ENCODE measurements around the gene RAPGEF5.
A peak's percentile ranks its signal among the peaks of the same experiment; 100 is the strongest.

RAPGEF5 gene

GRCh38 chr7:22153432-22154142 lies 203.4 kb downstream of the RAPGEF5 start:
- Histone ChIP-seq H3K27me3 (ENCODE audit: control insufficient read depth, insufficient read depth, low read length, poor library complexity, severe bottlenecking) (no peaks in the 10 kb centered on the region), H3K27ac (ENCODE audit: insufficient read depth, low read depth, low read length, poor library complexity, severe bottlenecking) (peak overlapping the region; percentile 87), H3K9me3 (ENCODE audit: control insufficient read depth, low read length) (no peaks in the 10 kb centered on the region), H3K4me1 (ENCODE audit: control insufficient read depth, insufficient read depth, low read length) (peaks cover 32% of the 10 kb centered on the region), H3K36me3 (ENCODE audit: control insufficient read depth, insufficient read depth, low read length) (no peaks in the 10 kb centered on the region), H3K4me3 (ENCODE audit: insufficient read depth, low read depth, low read length) (no peak overlapping the region)
- WGBS, 2 experiments, result 41 to 45% methylated on average over 7 to 8 of the region's 8 CpGs

- Histone ChIP-seq H3K27ac (ENCODE audit: insufficient read depth, low read depth, low read length, poor library complexity, severe bottlenecking) (peak overlapping the region; percentile 44), H3K9me3 (ENCODE audit: control insufficient read depth, low read length) (no peaks in the 10 kb centered on the region), H3K4me1 (ENCODE audit: control insufficient read depth, insufficient read depth, low read length) (peaks cover 32% of the 10 kb centered on the region), H3K4me3 (ENCODE audit: insufficient read depth, low read depth, low read length) (no peak overlapping the region), H3K36me3 (ENCODE audit: control insufficient read depth, insufficient read depth, low read length) (no peaks in the 10 kb centered on the region), H3K27me3 (ENCODE audit: control insufficient read depth, insufficient read depth, low read length, poor library complexity, severe bottlenecking) (no peaks in the 10 kb centered on the region)
- 80 to 81% methylated on average over 3 of the region's 3 CpGs for WGBS, 2 experiments
These were observed 204.3 kb downstream of the RAPGEF5 start for GRCh38 chr7:22152690-22153089.

- Histone ChIP-seq H3K27me3 (ENCODE audit: control insufficient read depth, insufficient read depth, low read length, poor library complexity, severe bottlenecking) (no peaks in the 10 kb centered on the region), H3K4me1 (ENCODE audit: control insufficient read depth, insufficient read depth, low read length) (peaks cover 32% of the 10 kb centered on the region), H3K36me3 (ENCODE audit: control insufficient read depth, insufficient read depth, low read length) (no peaks in the 10 kb centered on the region), H3K27ac (ENCODE audit: insufficient read depth, low read depth, low read length, poor library complexity, severe bottlenecking) (no peak overlapping the region), H3K9me3 (ENCODE audit: control insufficient read depth, low read length) (no peaks in the 10 kb centered on the region), H3K4me3 (ENCODE audit: insufficient read depth, low read depth, low read length) (no peak overlapping the region)
- WGBS, 2 experiments, result 90 to 100% methylated on average over 1 to 2 of the region's 2 CpGs
These were observed 205.1 kb downstream of the RAPGEF5 start for GRCh38 chr7:22151901-22152300.

GRCh38 chr7:22150221-22150620 lies 206.7 kb downstream of the RAPGEF5 start:
- peaks cover 25% of the 10 kb centered on the region for H3K4me1 ChIP-seq (ENCODE audit: control insufficient read depth, insufficient read depth, low read length)
- 95% methylated on average over 5 of the region's 5 CpGs for whole genome bisulfite sequencing, 2 experiments
- no peaks in the 10 kb centered on the region for H3K9me3 ChIP-seq (ENCODE audit: control insufficient read depth, low read length)
- H3K36me3 ChIP-seq (ENCODE audit: control insufficient read depth, insufficient read depth, low read length), result no peaks in the 10 kb centered on the region
- H3K27me3 ChIP-seq (ENCODE audit: control insufficient read depth, insufficient read depth, low read length, poor library complexity, severe bottlenecking), result no peaks in the 10 kb centered on the region
- no peak overlapping the region for H3K4me3 ChIP-seq (ENCODE audit: insufficient read depth, low read depth, low read length)
- H3K27ac ChIP-seq (ENCODE audit: insufficient read depth, low read depth, low read length, poor library complexity, severe bottlenecking), result no peak overlapping the region

GRCh38 chr7:22147868-22148267 lies 209.1 kb downstream of the RAPGEF5 start:
- H3K9me3 ChIP-seq (ENCODE audit: control insufficient read depth, low read length), result no peaks in the 10 kb centered on the region
- peaks cover 4% of the 10 kb centered on the region for H3K36me3 ChIP-seq (ENCODE audit: control insufficient read depth, insufficient read depth, low read length)
- no peaks in the 10 kb centered on the region for H3K27me3 ChIP-seq (ENCODE audit: control insufficient read depth, insufficient read depth, low read length, poor library complexity, severe bottlenecking)
- H3K27ac ChIP-seq (ENCODE audit: insufficient read depth, low read depth, low read length, poor library complexity, severe bottlenecking), result no peak overlapping the region
- H3K4me3 ChIP-seq (ENCODE audit: insufficient read depth, low read depth, low read length), result no peak overlapping the region
- H3K4me1 ChIP-seq (ENCODE audit: control insufficient read depth, insufficient read depth, low read length), result peaks cover 14% of the 10 kb centered on the region
- 79 to 92% methylated on average over 3 of the region's 3 CpGs for WGBS, 2 experiments

- Histone ChIP-seq H3K9me3 (ENCODE audit: control insufficient read depth, low read length) (no peaks in the 10 kb centered on the region), H3K36me3 (ENCODE audit: control insufficient read depth, insufficient read depth, low read length) (peaks cover 4% of the 10 kb centered on the region), H3K4me1 (ENCODE audit: control insufficient read depth, insufficient read depth, low read length) (peaks cover 14% of the 10 kb centered on the region), H3K27ac (ENCODE audit: insufficient read depth, low read depth, low read length, poor library complexity, severe bottlenecking) (no peak overlapping the region), H3K27me3 (ENCODE audit: control insufficient read depth, insufficient read depth, low read length, poor library complexity, severe bottlenecking) (no peaks in the 10 kb centered on the region), H3K4me3 (ENCODE audit: insufficient read depth, low read depth, low read length) (no peak overlapping the region)
- 94 to 95% methylated on average over 9 to 10 of the region's 10 CpGs for WGBS, 2 experiments
These were observed 209.9 kb downstream of the RAPGEF5 start for GRCh38 chr7:22146961-22147512.

- Histone ChIP-seq H3K36me3 (ENCODE audit: control insufficient read depth, insufficient read depth, low read length) (peaks cover 4% of the 10 kb centered on the region), H3K27me3 (ENCODE audit: control insufficient read depth, insufficient read depth, low read length, poor library complexity, severe bottlenecking) (no peaks in the 10 kb centered on the region), H3K9me3 (ENCODE audit: control insufficient read depth, low read length) (no peaks in the 10 kb centered on the region), H3K4me3 (ENCODE audit: insufficient read depth, low read depth, low read length) (no peak overlapping the region), H3K4me1 (ENCODE audit: control insufficient read depth, insufficient read depth, low read length) (peaks cover 33% of the 10 kb centered on the region), H3K27ac (ENCODE audit: insufficient read depth, low read depth, low read length, poor library complexity, severe bottlenecking) (no peak overlapping the region)
- 96 to 97% methylated on average over 4 of the region's 5 CpGs for WGBS, 2 experiments
These were observed 212.0 kb downstream of the RAPGEF5 start for GRCh38 chr7:22144950-22145349.

GRCh38 chr7:22143491-22143890 lies 213.5 kb downstream of the RAPGEF5 start:
- H3K9me3 ChIP-seq (ENCODE audit: control insufficient read depth, low read length), result no peaks in the 10 kb centered on the region
- H3K36me3 ChIP-seq (ENCODE audit: control insufficient read depth, insufficient read depth, low read length), result peaks cover 4% of the 10 kb centered on the region
- H3K27ac ChIP-seq (ENCODE audit: insufficient read depth, low read depth, low read length, poor library complexity, severe bottlenecking), result no peak overlapping the region
- 66 to 70% methylated on average over 3 of the region's 3 CpGs for WGBS, 2 experiments
- H3K27me3 ChIP-seq (ENCODE audit: control insufficient read depth, insufficient read depth, low read length, poor library complexity, severe bottlenecking), result no peaks in the 10 kb centered on the region
- no peak overlapping the region for H3K4me3 ChIP-seq (ENCODE audit: insufficient read depth, low read depth, low read length)
- H3K4me1 ChIP-seq (ENCODE audit: control insufficient read depth, insufficient read depth, low read length), result peaks cover 47% of the 10 kb centered on the region

- peaks cover 55% of the 10 kb centered on the region for H3K4me1 ChIP-seq (ENCODE audit: control insufficient read depth, insufficient read depth, low read length)
- H3K27ac ChIP-seq (ENCODE audit: insufficient read depth, low read depth, low read length, poor library complexity, severe bottlenecking), result no peak overlapping the region
- WGBS, 2 experiments, result 76 to 81% methylated on average over 3 of the region's 3 CpGs
- H3K36me3 ChIP-seq (ENCODE audit: control insufficient read depth, insufficient read depth, low read length), result peaks cover 4% of the 10 kb centered on the region
- no peaks in the 10 kb centered on the region for H3K27me3 ChIP-seq (ENCODE audit: control insufficient read depth, insufficient read depth, low read length, poor library complexity, severe bottlenecking)
- H3K9me3 ChIP-seq (ENCODE audit: control insufficient read depth, low read length), result no peaks in the 10 kb centered on the region
- no peak overlapping the region for H3K4me3 ChIP-seq (ENCODE audit: insufficient read depth, low read depth, low read length)
These were observed 214.4 kb downstream of the RAPGEF5 start for GRCh38 chr7:22142572-22142971.

- H3K4me3 ChIP-seq (ENCODE audit: insufficient read depth, low read depth, low read length), result no peak overlapping the region
- no peaks in the 10 kb centered on the region for H3K9me3 ChIP-seq (ENCODE audit: control insufficient read depth, low read length)
- 95 to 96% methylated on average over 3 of the region's 3 CpGs for WGBS, 2 experiments
- peaks cover 55% of the 10 kb centered on the region for H3K4me1 ChIP-seq (ENCODE audit: control insufficient read depth, insufficient read depth, low read length)
- H3K27ac ChIP-seq (ENCODE audit: insufficient read depth, low read depth, low read length, poor library complexity, severe bottlenecking), result no peak overlapping the region
- no peaks in the 10 kb centered on the region for H3K27me3 ChIP-seq (ENCODE audit: control insufficient read depth, insufficient read depth, low read length, poor library complexity, severe bottlenecking)
- H3K36me3 ChIP-seq (ENCODE audit: control insufficient read depth, insufficient read depth, low read length), result peaks cover 4% of the 10 kb centered on the region
These were observed 215.6 kb downstream of the RAPGEF5 start for GRCh38 chr7:22141355-22141754.

All from ectodermal cell (in vitro differentiated cells).